Spleen (tissue), 7 donors: ENCODE data around the gene COL21A1.

Source experiments
- CTCF ChIP-seq, 11 experiments: fragments of 200-600 bp in 7 of 11; fragments of 450-650 bp in 4 of 11; sonication (generic) in 4 of 11; IDR thresholded peaks in 8 of 11; conservative IDR thresholded peaks in 3 of 11; 1 replicate in 7 of 11; 2 replicates in 4 of 11; pipeline versions ENCODE4 v1.4.0 to v1.8.0; 2016 to 2021; ENCODE audit warnings: antibody characterized with exemption in 11 of 11, inconsistent platforms in 4 of 11, mild to moderate bottlenecking in 1 of 11
- POLR2A ChIP-seq, 3 donors: fragments of 450-650 bp; IDR thresholded peaks; one replicate each; pipeline ENCODE4 v1.5.1; 2017; ENCODE audit warnings: antibody characterized with exemption in 3 of 3, mild to moderate bottlenecking in 1 of 3
- donor health status: DM: no; HTN: no; CAD: no; lungs with moderate emphysema.
- donor health status: DM: no; HTN: no; CAD: no.
- donor health status: DM: no; HTN: no; CAD: no.

GRCh38 chr6:56055081-56055704 lies 192.2 kb downstream of the COL21A1 start:
- TF ChIP-seq CTCF (IDR thresholded peaks at IDR 0.05 in 8 of 11, conservative IDR thresholded peaks at IDR 0.05 in 3 of 11) (no peak), POLR2A (IDR thresholded peaks at IDR 0.05) (no peak)
